K562 (cell line): Measurements from ENCODE around the gene TXNRD2. TPM values are rescaled to one million over a fixed set of nuclear protein-coding genes. Genes with fewer than 3 reads are reported as not detected.

Source experiments
- ATAC-seq: fragments of 200-7000 bp; cut with Tn5 transposase; 3 replicates; pipeline ENCODE4 v1.9.1; 2020; ENCODE audit warnings: moderate library complexity
- BruUV-seq: library from RNA; stranded (reverse); fragments of 400-500 nt; replicated peaks from 2 replicates; lab custom pipeline; 2021; lab: Mats Ljungman, UMichigan
- CTCF ChIA-PET: fragments of 300-600 bp; formaldehyde crosslinking; extraction: SDS; loops from one replicate; lab custom pipeline; 2021; ENCODE audit warnings: low intra/inter-chr PET ratio; lab: Yijun Ruan, JAX
- POLR2A ChIA-PET: fragments of 300-600, 350-650 bp; sonication (Branson Sonifier 250); formaldehyde crosslinking; extraction: SDS; loops from one replicate; lab custom pipeline; 2021; ENCODE audit warnings: antibody characterized with exemption, inconsistent platforms; lab: Yijun Ruan, JAX
- DNase-seq, 4 experiments: peaks; one replicate each; pipeline versions ENCODE4 v3.0.0 to v3.0.0-alpha.2; 2011 to 2018; ENCODE audit warnings: low spot score in 3 of 4, mixed read lengths in 3 of 4; ENCODE audit errors: extremely low read depth in 1 of 4
- FAIRE-seq: peaks from 2 replicates; lab custom pipeline; 2011; peaks lifted over from hg19 to GRCh38; lab: Jason Lieb, UNC
- H2AFZ ChIP-seq: 2 replicates; pipeline ENCODE4 v1.6.0; 2011; ENCODE audit warnings: low read depth, low read length, control low read depth, inconsistent platforms
- H3K27ac ChIP-seq: fragments of 200-600 bp; 3 replicates; pipeline ENCODE4 v1.8.0; 2011; ENCODE audit warnings: low read depth, mild to moderate bottlenecking, control low read depth, inconsistent platforms, low read length, moderate library complexity, mixed read lengths; ENCODE audit errors: extremely low read depth
- H3K27me3 ChIP-seq, 2 experiments: fragments of 300-600 bp in 1 of 2; 2 replicates in 1 of 2; 3 replicates in 1 of 2; pipeline versions ENCODE4 v1.6.0 to v1.8.0; 2011; ENCODE audit warnings: inconsistent platforms in 2 of 2, low read length in 2 of 2, mild to moderate bottlenecking in 1 of 2, mixed read lengths in 1 of 2, moderate library complexity in 1 of 2; ENCODE audit not compliant: control insufficient read depth in 2 of 2, insufficient read depth in 2 of 2
- H3K36me3 ChIP-seq: fragments of 300-600 bp; 3 replicates; pipeline ENCODE4 v1.8.0; 2011; ENCODE audit warnings: mild to moderate bottlenecking, low read length, inconsistent platforms; ENCODE audit not compliant: control insufficient read depth, insufficient read depth
- H3K4me1 ChIP-seq, 2 experiments: fragments of 200-600 bp in 1 of 2; replicated peaks in 1 of 2; 2 replicates in 1 of 2; 3 replicates in 1 of 2; pipeline versions ENCODE4 v1.5.1 to v1.8.0; 2011; ENCODE audit warnings: inconsistent platforms in 2 of 2, low read length in 2 of 2, mild to moderate bottlenecking in 1 of 2, mixed read lengths in 1 of 2, moderate library complexity in 1 of 2; ENCODE audit not compliant: control insufficient read depth in 2 of 2, insufficient read depth in 2 of 2
- H3K4me2 ChIP-seq: 2 replicates; pipeline ENCODE4 v1.6.1; 2011; ENCODE audit warnings: low read length, control low read depth, inconsistent platforms, mixed read lengths; ENCODE audit not compliant: insufficient read depth
- H3K4me3 ChIP-seq: fragments of 200-600 bp; sonication (generic), shearing (Covaris generic); 2 replicates; pipeline ENCODE4 v1.5.1; 2016; ENCODE audit warnings: control low read depth, inconsistent platforms
- H3K79me2 ChIP-seq: fragments of 200-600 bp; 3 replicates; pipeline ENCODE4 v1.8.0; 2011; ENCODE audit warnings: low read length, inconsistent platforms; ENCODE audit not compliant: control insufficient read depth, insufficient read depth
- H3K9ac ChIP-seq, 2 experiments: 2 replicates each; pipeline versions ENCODE4 v1.6.0 to v1.6.1; 2011; ENCODE audit warnings: low read depth in 2 of 2, low read length in 2 of 2, control low read depth in 1 of 2, inconsistent platforms in 1 of 2, mild to moderate bottlenecking in 1 of 2, mixed read lengths in 1 of 2; ENCODE audit not compliant: insufficient read depth in 1 of 2
- H3K9me1 ChIP-seq: one replicate; pipeline ENCODE4 v1.6.0; 2011; ENCODE audit warnings: inconsistent platforms, mild to moderate bottlenecking, low read length, moderate library complexity; ENCODE audit not compliant: control insufficient read depth, insufficient read depth
- H3K9me3 ChIP-seq: replicated peaks from 2 replicates; pipeline ENCODE4 v1.5.1; 2011; ENCODE audit warnings: low read depth, low read length, inconsistent platforms; ENCODE audit not compliant: control insufficient read depth, insufficient read depth
- H4K20me1 ChIP-seq: replicated peaks from 2 replicates; pipeline ENCODE4 v1.6.1; 2011; ENCODE audit warnings: low read length, inconsistent platforms, mixed read lengths; ENCODE audit not compliant: control insufficient read depth, insufficient read depth
- EGR1 ChIP-seq: fragments of 450-650 bp; conservative IDR thresholded peaks from 2 replicates; pipeline ENCODE4 v1.6.1; 2017; ENCODE audit warnings: mild to moderate bottlenecking
- HDAC1 ChIP-seq, 2 experiments: fragments of 450-650 bp; IDR thresholded peaks; 2 replicates each; pipeline ENCODE4 v1.6.1; 2016 to 2017; ENCODE audit warnings: inconsistent platforms in 1 of 2, mild to moderate bottlenecking in 1 of 2, moderate library complexity in 1 of 2
- POLR3G ChIP-seq: IDR thresholded peaks from 2 replicates; pipeline ENCODE4 v1.6.1; 2011; ENCODE audit not compliant: insufficient read length, insufficient replicate concordance; ENCODE audit errors: extremely low read depth
- RBFOX2 ChIP-seq: fragments of 200-400 bp; formaldehyde crosslinking; IDR thresholded peaks from 2 replicates; pipeline ENCODE4 v1.6.1; 2017; ENCODE audit warnings: low read depth, mild to moderate bottlenecking, low read length, moderate library complexity
- SMARCA5 ChIP-seq: fragments of 450-650 bp; IDR thresholded peaks from 2 replicates; pipeline ENCODE4 v1.6.1; 2016
- TAL1 ChIP-seq: fragments of 450-650 bp; IDR thresholded peaks from 2 replicates; pipeline ENCODE4 v1.6.1; 2016; ENCODE audit warnings: mild to moderate bottlenecking
- ZBED1 ChIP-seq: IDR thresholded peaks from 2 replicates; pipeline ENCODE4 v1.6.1; 2014
- ZBTB12 ChIP-seq: fragments of 250-450 bp; sonication (Bioruptor Pico); IDR thresholded peaks from 2 replicates; pipeline ENCODE4 v1.4.0; 2020
- WGBS: fragments of 100-300 bp; shearing (Covaris generic); methylation state at CpG from one replicate; pipeline ENCODE4 v1.1.6; 2016; ENCODE audit warnings: low coverage, mixed read lengths; ENCODE audit not compliant: insufficient coverage; ENCODE audit errors: missing lambda C conversion rate; 5-methylcytosine and 5-hydroxymethylcytosine counted together
- in situ Hi-C: fragments of 300-500 bp; cut with MboI; formaldehyde crosslinking; loops from 4 replicates; pipeline ENCODE4 v1.15.0; 2018; ENCODE audit warnings: inconsistent platforms, mixed read lengths
- intact Hi-C: fragments of 100-400 bp; cut with micrococcal nuclease; formaldehyde crosslinking; loops from 2 replicates; pipeline ENCODE4 v1.14.2; 2022
- polyA plus RNA-seq, 8 experiments: library from polyadenylated mRNA; depleted of rRNA in 4 of 8; stranded (reverse) in 5 of 8; unstranded in 3 of 8; fragments of >200 nt; fragmentation: Nextera tagmentation in 2 of 8; fragmentation: Illumina TruSeq in 1 of 8; extraction: Ambion mirVana in 2 of 8; extraction: Trizol in 1 of 8; gene quantifications; 2 replicates each; pipeline versions ENCODE4 v1.2.1 to v1.2.3, GENCODE V29; 2011 to 2014; ENCODE audit warnings: inconsistent platforms in 1 of 8, missing spikeins in 1 of 8
- total RNA-seq, 7 experiments: library from RNA; depleted of rRNA in 6 of 7; stranded (reverse); fragments of >200 nt in 6 of 7; fragmentation: Illumina TruSeq in 2 of 7; extraction: Trizol in 2 of 7; gene quantifications; 2 replicates each; pipeline versions ENCODE4 v1.2.1 to v1.2.3, GENCODE V29; 2011 to 2021; ENCODE audit warnings: low replicate concordance in 1 of 7
- TF ChIP-seq, protein P1 (sequence below), 2 experiments: fragments of 450-650 bp in 1 of 2; sonication (generic) in 1 of 2; formaldehyde crosslinking in 1 of 2; IDR thresholded peaks; 2 replicates each; pipeline versions ENCODE4 v1.7.1 to v1.9.0; 2016 to 2022; ENCODE audit warnings: inconsistent platforms in 1 of 2, mild to moderate bottlenecking in 1 of 2, missing genetic modification reagents in 1 of 2

Gene TXNRD2
- total and polyA plus RNA-seq, 9 of the 15 experiments (the other 6 are each of a cell fraction or from before 2014, with no cell fraction given) = 3.3 to 80.2 (median 49.4) TPM

GRCh38 chr22:19875531-19876313, 65.9 kb downstream of the TXNRD2 start:
- peak in 1 of 4 experiments; percentile 77 for DNase-seq
- no peak overlapping the region for H3K4me2 ChIP-seq
- peak; percentile 15 for FAIRE-seq
- CTCF ChIA-PET = interaction anchor here (0.6 kb wide), 1 partner anchor 80 kb away, joined by 5 read pairs; no protein-coding TSS in a partner anchor
- no peaks in the 10 kb centered on the region for H3K36me3 ChIP-seq
- H3K27ac ChIP-seq = no peak overlapping the region
- H3K9ac ChIP-seq = peak overlapping the region in 1 of 2 experiments; percentile 81; a peak in 2 of 4 replicates
- no peak overlapping the region for H3K4me3 ChIP-seq
- H3K9me3 ChIP-seq = no peaks in the 10 kb centered on the region
- peak; percentile 3; the same call in 1 of the 3 replicates for ATAC-seq
- POLR2A ChIA-PET = interaction anchor here (0.6 to 4.4 kb wide), 12 partner anchors 9 to 232 kb away, joined by 3 to 26 read pairs (median 4); no protein-coding TSS in a partner anchor
- in situ Hi-C loops = no loop called here
- WGBS = 27% methylated on average over 23 of the region's 23 CpGs
- peaks cover 21% of the 10 kb centered on the region for H4K20me1 ChIP-seq
- H3K4me1 ChIP-seq = peaks cover 8 to 95% of the 10 kb centered on the region in 2 experiments; a peak in 4 of 5 replicates
- H2AFZ ChIP-seq = no peak overlapping the region
- BruUV-seq = no TSS peak
- H3K9me1 ChIP-seq = no peaks in the 10 kb centered on the region
- H3K27me3 ChIP-seq = peaks cover 0 to 17% of the 10 kb centered on the region in 2 experiments; a peak in 2 of 5 replicates
- intact Hi-C loops = no loop called here
- H3K79me2 ChIP-seq = no peaks in the 10 kb centered on the region
- no peak for TF ChIP-seq RBFOX2
- TF ChIP-seq ZBED1 = no peak
- no peak for TF ChIP-seq POLR3G
- no peak for TF ChIP-seq HDAC1 (IDR thresholded peaks at IDR 0.05)
- TF ChIP-seq, protein P1, sequence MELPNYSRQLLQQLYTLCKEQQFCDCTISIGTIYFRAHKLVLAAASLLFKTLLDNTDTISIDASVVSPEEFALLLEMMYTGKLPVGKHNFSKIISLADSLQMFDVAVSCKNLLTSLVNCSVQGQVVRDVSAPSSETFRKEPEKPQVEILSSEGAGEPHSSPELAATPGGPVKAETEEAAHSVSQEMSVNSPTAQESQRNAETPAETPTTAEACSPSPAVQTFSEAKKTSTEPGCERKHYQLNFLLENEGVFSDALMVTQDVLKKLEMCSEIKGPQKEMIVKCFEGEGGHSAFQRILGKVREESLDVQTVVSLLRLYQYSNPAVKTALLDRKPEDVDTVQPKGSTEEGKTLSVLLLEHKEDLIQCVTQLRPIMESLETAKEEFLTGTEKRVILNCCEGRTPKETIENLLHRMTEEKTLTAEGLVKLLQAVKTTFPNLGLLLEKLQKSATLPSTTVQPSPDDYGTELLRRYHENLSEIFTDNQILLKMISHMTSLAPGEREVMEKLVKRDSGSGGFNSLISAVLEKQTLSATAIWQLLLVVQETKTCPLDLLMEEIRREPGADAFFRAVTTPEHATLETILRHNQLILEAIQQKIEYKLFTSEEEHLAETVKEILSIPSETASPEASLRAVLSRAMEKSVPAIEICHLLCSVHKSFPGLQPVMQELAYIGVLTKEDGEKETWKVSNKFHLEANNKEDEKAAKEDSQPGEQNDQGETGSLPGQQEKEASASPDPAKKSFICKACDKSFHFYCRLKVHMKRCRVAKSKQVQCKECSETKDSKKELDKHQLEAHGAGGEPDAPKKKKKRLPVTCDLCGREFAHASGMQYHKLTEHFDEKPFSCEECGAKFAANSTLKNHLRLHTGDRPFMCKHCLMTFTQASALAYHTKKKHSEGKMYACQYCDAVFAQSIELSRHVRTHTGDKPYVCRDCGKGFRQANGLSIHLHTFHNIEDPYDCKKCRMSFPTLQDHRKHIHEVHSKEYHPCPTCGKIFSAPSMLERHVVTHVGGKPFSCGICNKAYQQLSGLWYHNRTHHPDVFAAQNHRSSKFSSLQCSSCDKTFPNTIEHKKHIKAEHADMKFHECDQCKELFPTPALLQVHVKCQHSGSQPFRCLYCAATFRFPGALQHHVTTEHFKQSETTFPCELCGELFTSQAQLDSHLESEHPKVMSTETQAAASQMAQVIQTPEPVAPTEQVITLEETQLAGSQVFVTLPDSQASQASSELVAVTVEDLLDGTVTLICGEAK (IDR thresholded peaks at IDR 0.05) = no peak
- TF ChIP-seq, protein P1 (CRISPR knock-in tag; IDR thresholded peaks at IDR 0.05) = peak; percentile 60; the same call in 1 of the 2 replicates
- TF ChIP-seq TAL1 = no peak
- no peak for TF ChIP-seq EGR1
- TF ChIP-seq SMARCA5 = no peak
- TF ChIP-seq ZBTB12 = peak; percentile 22; the same call in 1 of the 2 replicates
